ENCODE results near the gene CTNNBL1. TPM values are rescaled to one million over a fixed set of nuclear protein-coding genes. Genes with fewer than 3 reads are reported as not detected.

The CTNNBL1 gene
- total RNA-seq, 1 experiment from 2014 or later = 203 TPM

- intact Hi-C loops (cut with micrococcal nuclease; ENCODE audit: unreplicated experiment) = no loop called here
- no TSS peak for BruUV-seq (replicated peaks)
- Mint-ChIP-seq H3K27ac (ENCODE audit: unreplicated experiment) (no peak overlapping the region), H3K27me3 (ENCODE audit: insufficient read depth, unreplicated experiment) (no peaks in the 10 kb centered on the region), H3K36me3 (ENCODE audit: insufficient read depth, unreplicated experiment) (peaks cover 10% of the 10 kb centered on the region), H3K4me1 (ENCODE audit: low read depth, unreplicated experiment) (no peaks in the 10 kb centered on the region), H3K9me3 (ENCODE audit: unreplicated experiment) (no peaks in the 10 kb centered on the region), H3K4me3 (ENCODE audit: unreplicated experiment) (no peak overlapping the region)
- Histone ChIP-seq H3K9me3 (no peaks in the 10 kb centered on the region), H3K4me1 (no peaks in the 10 kb centered on the region), H3K4me3 (ENCODE audit: low read depth, low read length) (no peak overlapping the region), H3K36me3 (ENCODE audit: control insufficient read depth, insufficient read depth, low read length) (peaks cover 3% of the 10 kb centered on the region), H3K27me3 (replicated peaks; ENCODE audit: control insufficient read depth, insufficient read depth, low read length) (no peaks in the 10 kb centered on the region)
- no peak for DNase-seq
- no peak for TF ChIP-seq CTCF (IDR thresholded peaks at IDR 0.05; ENCODE audit: insufficient read depth in 1 of 2, low read depth in 1 of 2, low read length in 1 of 2, severe bottlenecking in 1 of 2, unreplicated experiment in 1 of 2)
- ChIA-PET POLR2A (no interaction called here), CTCF (no interaction called here)
Observed at GRCh38 chr20:37797669-37798175, 103.9 kb downstream of the CTNNBL1 start.

GRCh38 chr20:37798312-37798711, 104.5 kb downstream of the CTNNBL1 start:
- Histone ChIP-seq H3K9me3 (no peaks in the 10 kb centered on the region), H3K4me3 (ENCODE audit: low read depth, low read length) (no peak overlapping the region), H3K4me1 (no peaks in the 10 kb centered on the region), H3K36me3 (ENCODE audit: control insufficient read depth, insufficient read depth, low read length) (peaks cover 3% of the 10 kb centered on the region), H3K27me3 (replicated peaks; ENCODE audit: control insufficient read depth, insufficient read depth, low read length) (no peaks in the 10 kb centered on the region)
- H3K4me3 Mint-ChIP-seq (ENCODE audit: unreplicated experiment) = no peak overlapping the region
- no peaks in the 10 kb centered on the region for H3K9me3 Mint-ChIP-seq (ENCODE audit: unreplicated experiment)
- no peak for DNase-seq
- BruUV-seq (replicated peaks) = no TSS peak
- intact Hi-C loops (cut with micrococcal nuclease; ENCODE audit: unreplicated experiment) = no loop called here
- POLR2A ChIA-PET = no interaction called here
- TF ChIP-seq CTCF (IDR thresholded peaks at IDR 0.05; ENCODE audit: insufficient read depth in 1 of 2, low read depth in 1 of 2, low read length in 1 of 2, severe bottlenecking in 1 of 2, unreplicated experiment in 1 of 2) = no peak
- no peaks in the 10 kb centered on the region for H3K4me1 Mint-ChIP-seq (ENCODE audit: low read depth, unreplicated experiment)
- H3K36me3 Mint-ChIP-seq (ENCODE audit: insufficient read depth, unreplicated experiment) = peaks cover 10% of the 10 kb centered on the region
- CTCF ChIA-PET = no interaction called here
- no peak overlapping the region for H3K27ac Mint-ChIP-seq (ENCODE audit: unreplicated experiment)
- no peaks in the 10 kb centered on the region for H3K27me3 Mint-ChIP-seq (ENCODE audit: insufficient read depth, unreplicated experiment)

GRCh38 chr20:37800618-37801017, 106.8 kb downstream of the CTNNBL1 start:
- no peaks in the 10 kb centered on the region for H3K27me3 Mint-ChIP-seq (ENCODE audit: insufficient read depth, unreplicated experiment)
- BruUV-seq (replicated peaks) = no TSS peak
- intact Hi-C loops (cut with micrococcal nuclease; ENCODE audit: unreplicated experiment) = no loop called here
- no peak overlapping the region for H3K4me3 ChIP-seq (ENCODE audit: low read depth, low read length)
- H3K4me1 ChIP-seq = no peaks in the 10 kb centered on the region
- H3K36me3 Mint-ChIP-seq (ENCODE audit: insufficient read depth, unreplicated experiment) = peaks cover 9% of the 10 kb centered on the region
- POLR2A ChIA-PET = no interaction called here
- no peak for TF ChIP-seq CTCF (IDR thresholded peaks at IDR 0.05; ENCODE audit: insufficient read depth in 1 of 2, low read depth in 1 of 2, low read length in 1 of 2, severe bottlenecking in 1 of 2, unreplicated experiment in 1 of 2)
- H3K4me1 Mint-ChIP-seq (ENCODE audit: low read depth, unreplicated experiment) = no peaks in the 10 kb centered on the region
- H3K9me3 ChIP-seq = no peaks in the 10 kb centered on the region
- DNase-seq = no peak
- H3K9me3 Mint-ChIP-seq (ENCODE audit: unreplicated experiment) = no peaks in the 10 kb centered on the region
- CTCF ChIA-PET = no interaction called here
- no peaks in the 10 kb centered on the region for H3K27me3 ChIP-seq (replicated peaks; ENCODE audit: control insufficient read depth, insufficient read depth, low read length)
- no peak overlapping the region for H3K4me3 Mint-ChIP-seq (ENCODE audit: unreplicated experiment)
- H3K36me3 ChIP-seq (ENCODE audit: control insufficient read depth, insufficient read depth, low read length) = peaks cover 9% of the 10 kb centered on the region
- H3K27ac Mint-ChIP-seq (ENCODE audit: unreplicated experiment) = no peak overlapping the region
